IPS-15b (cell line): ENCODE results near the gene NTN1.

Experiments
- H3K27me3 ChIP-seq: one replicate; pipeline ENCODE4 v1.6.1; 2013; ENCODE audit warnings: low read length; ENCODE audit not compliant: control insufficient read depth, insufficient read depth
- H3K36me3 ChIP-seq: one replicate; pipeline ENCODE4 v1.6.1; 2013; ENCODE audit warnings: low read length; ENCODE audit not compliant: control insufficient read depth, insufficient read depth
- H3K4me1 ChIP-seq: one replicate; pipeline ENCODE4 v1.6.1; 2013; ENCODE audit warnings: mild to moderate bottlenecking, low read length; ENCODE audit not compliant: control insufficient read depth, insufficient read depth
- H3K4me3 ChIP-seq: one replicate; pipeline ENCODE4 v1.5.1; 2013; ENCODE audit warnings: low read depth, low read length
- H3K9ac ChIP-seq: one replicate; pipeline ENCODE4 v1.6.1; 2013; ENCODE audit warnings: low read depth, mild to moderate bottlenecking, low read length
- H3K9me3 ChIP-seq: one replicate; pipeline ENCODE4 v1.6.1; 2013; ENCODE audit warnings: mild to moderate bottlenecking, low read length; ENCODE audit not compliant: control insufficient read depth, insufficient read depth

Gene NTN1

DNA sequence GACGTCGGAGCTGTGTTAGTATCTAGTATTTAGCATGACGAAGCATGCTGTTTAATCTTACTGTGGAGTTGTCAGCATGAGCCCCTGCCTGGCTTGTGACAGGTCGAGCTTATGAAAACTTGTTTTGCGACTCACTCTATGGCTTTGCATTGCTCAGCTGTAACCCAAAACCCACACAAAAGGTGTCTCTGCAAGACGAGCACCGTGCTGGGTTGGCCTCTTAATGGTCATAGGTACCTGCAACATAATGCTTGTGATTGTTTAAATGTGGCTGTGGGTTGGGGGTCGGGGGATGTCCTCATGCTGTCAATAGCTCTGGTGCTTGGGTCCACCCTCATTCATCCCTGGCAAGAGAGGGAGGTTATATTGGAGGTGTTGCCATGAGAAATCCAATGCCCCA lies 5.4 kb downstream of the NTN1 start:
- Histone ChIP-seq H3K36me3 (no peaks in the 10 kb centered on the region), H3K4me1 (peaks cover 20% of the 10 kb centered on the region), H3K27me3 (peaks cover 45% of the 10 kb centered on the region), H3K4me3 (no peak overlapping the region), H3K9me3 (no peaks in the 10 kb centered on the region), H3K9ac (no peak overlapping the region)

DNA sequence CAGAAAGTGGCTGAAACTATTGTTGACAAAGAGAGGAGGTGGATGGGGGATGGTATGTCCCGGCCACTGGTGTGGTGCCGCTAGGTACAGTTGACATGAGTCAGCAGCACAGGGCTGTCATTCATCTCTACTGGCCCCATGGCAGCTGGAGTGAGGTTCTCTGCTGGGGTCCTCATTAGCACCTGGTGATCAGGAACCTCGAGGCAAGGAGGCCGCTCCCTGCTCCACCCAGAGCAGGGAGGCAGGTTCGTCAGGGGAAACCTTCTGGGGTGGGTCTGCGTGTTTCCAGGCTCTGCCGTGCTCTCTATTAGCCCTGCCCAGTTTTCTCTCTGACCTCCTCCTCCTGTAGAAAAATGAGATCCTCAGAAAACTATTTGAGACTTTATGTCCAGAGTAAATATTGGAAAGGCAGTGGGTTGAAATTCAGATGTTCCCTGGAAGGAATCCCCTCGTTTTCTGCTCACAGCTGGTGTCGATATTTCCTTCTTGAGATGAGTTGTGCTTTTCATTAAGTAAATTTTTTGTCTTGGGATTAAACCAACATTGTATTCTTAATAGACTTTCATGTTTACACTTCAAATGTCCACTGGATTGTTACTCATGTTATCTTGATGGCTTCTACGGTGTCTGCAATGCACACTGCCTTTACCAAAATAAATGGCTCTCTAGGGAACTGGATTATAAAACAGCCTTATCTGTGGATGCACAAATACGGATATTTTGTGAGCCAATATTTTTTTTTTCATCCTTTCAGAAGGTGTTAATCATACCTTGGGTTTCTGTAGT lies 7.1 kb downstream of the NTN1 start:
- Histone ChIP-seq H3K9ac (no peak overlapping the region), H3K9me3 (no peaks in the 10 kb centered on the region), H3K27me3 (peaks cover 30% of the 10 kb centered on the region)

DNA sequence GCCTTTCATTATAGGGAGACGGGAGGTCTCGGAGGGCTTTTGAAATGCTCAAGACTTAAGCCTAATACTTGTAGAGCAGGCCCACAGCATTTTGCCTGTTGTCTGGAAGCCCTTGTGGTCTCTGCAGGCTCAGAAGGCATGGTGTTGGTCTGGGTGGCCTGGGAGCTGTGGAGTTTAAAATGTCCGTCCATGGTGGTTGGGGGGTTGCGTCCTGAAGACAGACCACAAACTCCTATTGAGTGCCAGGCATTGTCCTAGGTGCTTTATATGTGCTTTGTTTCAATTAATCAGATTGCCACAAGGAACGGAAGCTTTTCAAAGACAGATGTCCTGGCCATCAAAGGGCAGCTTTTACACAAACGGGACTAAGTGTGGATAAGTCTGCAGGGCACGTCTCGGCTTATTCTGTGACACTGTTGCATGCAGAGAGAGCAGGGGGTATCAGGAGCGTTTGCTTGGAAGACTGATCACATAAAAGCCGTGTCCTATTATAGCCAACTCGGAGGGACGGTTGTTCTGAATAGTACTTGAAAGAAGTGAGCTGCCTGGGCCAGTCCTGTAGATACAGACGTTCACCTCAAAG lies 7.8 kb downstream of the NTN1 start:
- peaks cover 18% of the 10 kb centered on the region for H3K4me1 ChIP-seq
- H3K36me3 ChIP-seq: no peaks in the 10 kb centered on the region
- no peaks in the 10 kb centered on the region for H3K9me3 ChIP-seq
- peaks cover 23% of the 10 kb centered on the region for H3K27me3 ChIP-seq
- H3K9ac ChIP-seq: no peak overlapping the region
- no peak overlapping the region for H3K4me3 ChIP-seq

More for the DNA sequence above, 7.1 kb downstream of the NTN1 start:
- H3K36me3 ChIP-seq: no peaks in the 10 kb centered on the region
- peaks cover 20% of the 10 kb centered on the region for H3K4me1 ChIP-seq
- H3K4me3 ChIP-seq: no peak overlapping the region

DNA sequence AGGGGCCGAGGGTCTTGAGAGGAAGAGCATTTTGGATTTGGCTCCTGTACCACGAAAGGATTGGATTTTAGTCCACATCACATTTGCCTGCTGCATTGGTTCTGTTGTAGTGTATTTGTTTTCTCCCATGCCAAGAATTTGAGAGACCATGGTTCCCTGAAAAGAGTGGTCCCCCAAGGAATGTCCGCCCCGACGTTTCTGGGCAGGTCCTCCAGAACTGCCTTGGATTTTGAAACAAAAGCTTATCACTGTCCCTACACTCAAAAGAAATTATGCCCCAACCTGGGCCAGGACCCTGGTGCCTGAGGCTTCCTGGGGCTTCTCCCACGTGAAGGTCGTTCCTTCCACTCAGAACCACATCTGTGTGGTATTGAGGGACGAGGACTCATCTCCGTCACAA lies 10.8 kb downstream of the NTN1 start:
- Histone ChIP-seq H3K4me3 (no peak overlapping the region), H3K9me3 (no peaks in the 10 kb centered on the region), H3K9ac (no peak overlapping the region), H3K4me1 (peaks cover 7% of the 10 kb centered on the region), H3K36me3 (no peaks in the 10 kb centered on the region), H3K27me3 (no peaks in the 10 kb centered on the region)

DNA sequence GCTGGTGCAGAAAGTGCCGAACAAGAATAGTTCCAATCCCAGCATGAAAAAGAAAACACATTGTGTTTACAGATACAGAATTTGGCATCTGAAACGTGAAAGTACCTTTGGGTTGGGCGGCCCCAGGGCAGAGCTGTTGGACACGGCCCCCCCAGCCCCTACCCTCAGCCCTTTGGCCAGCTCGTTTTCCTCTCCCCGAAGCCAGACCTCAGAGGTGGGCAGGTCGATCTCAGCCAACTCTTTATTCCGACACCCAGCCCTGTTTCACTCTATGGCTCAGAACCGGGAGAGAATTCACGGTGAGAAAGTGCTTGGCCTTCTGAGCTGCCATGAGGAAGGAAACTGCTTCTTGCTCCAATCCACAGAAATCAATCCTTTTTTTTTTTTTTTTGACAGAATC lies 11.3 kb downstream of the NTN1 start:
- Histone ChIP-seq H3K27me3 (no peaks in the 10 kb centered on the region), H3K4me1 (peaks cover 7% of the 10 kb centered on the region), H3K9me3 (no peaks in the 10 kb centered on the region), H3K9ac (no peak overlapping the region), H3K4me3 (no peak overlapping the region), H3K36me3 (no peaks in the 10 kb centered on the region)

DNA sequence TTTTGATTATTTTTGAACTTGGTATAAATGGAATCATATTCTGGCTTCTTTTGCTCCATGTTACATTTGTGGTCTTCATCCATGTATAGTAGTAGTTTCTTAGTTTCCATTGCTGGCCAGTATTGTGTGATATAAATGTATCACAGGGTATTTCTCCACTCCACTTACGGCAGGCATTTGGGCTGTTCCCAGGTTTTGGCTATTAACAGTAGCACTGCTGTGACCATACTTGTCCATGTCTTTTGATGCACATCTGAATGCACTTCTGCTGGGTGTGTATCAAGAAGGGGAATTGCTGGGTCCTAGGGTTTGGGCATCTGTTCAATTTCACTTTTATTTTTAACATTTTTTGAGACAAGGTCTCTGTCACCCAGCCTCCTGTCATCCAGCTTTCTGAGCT lies 13.9 kb downstream of the NTN1 start:
- Histone ChIP-seq H3K4me3 (no peak overlapping the region), H3K27me3 (no peaks in the 10 kb centered on the region), H3K9ac (no peak overlapping the region), H3K4me1 (no peaks in the 10 kb centered on the region), H3K9me3 (no peaks in the 10 kb centered on the region), H3K36me3 (no peaks in the 10 kb centered on the region)

DNA sequence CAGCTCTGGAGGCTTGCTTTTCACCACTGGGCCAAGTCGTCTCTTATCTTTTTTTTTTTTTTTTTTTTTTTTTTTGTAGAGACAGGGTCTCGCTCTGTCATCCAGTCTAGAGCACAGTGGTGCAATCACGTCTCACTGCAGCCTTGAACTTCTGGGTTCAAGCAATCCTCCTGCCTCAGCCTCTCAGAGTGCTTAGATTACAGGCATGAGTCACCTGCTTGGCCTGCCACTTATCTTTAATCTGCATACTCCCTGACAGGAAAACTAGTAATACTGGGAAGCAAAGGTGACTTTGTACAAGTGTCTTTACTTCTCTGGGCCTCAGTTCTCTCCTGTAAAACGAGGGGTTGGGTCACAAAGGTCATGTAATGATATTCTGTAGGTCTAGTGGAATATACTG lies 15.0 kb downstream of the NTN1 start:
- H3K36me3 ChIP-seq: no peaks in the 10 kb centered on the region
- H3K4me3 ChIP-seq: no peak overlapping the region
- no peaks in the 10 kb centered on the region for H3K27me3 ChIP-seq

DNA sequence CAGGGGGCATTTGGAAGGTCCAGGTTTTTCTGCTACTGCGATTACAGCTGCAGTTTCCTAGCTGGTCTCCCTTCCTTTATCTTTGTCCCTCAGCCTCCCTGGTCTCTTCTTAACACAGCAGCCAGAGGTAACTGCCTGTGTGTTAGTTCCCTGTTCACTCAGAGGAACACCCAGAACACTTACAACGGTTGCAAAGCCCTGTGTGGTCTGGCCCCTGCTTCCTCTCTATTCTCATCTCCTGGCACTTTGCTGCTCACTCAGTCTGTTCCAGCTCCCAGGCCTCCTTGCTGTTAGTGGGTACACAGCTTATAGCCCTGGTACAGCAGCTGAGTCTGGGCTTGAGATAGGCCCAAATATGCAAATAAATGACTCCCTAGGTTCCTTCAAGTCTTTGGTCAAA lies 16.4 kb downstream of the NTN1 start:
- Histone ChIP-seq H3K36me3 (no peaks in the 10 kb centered on the region), H3K27me3 (no peaks in the 10 kb centered on the region), H3K9me3 (no peaks in the 10 kb centered on the region), H3K4me1 (no peaks in the 10 kb centered on the region), H3K4me3 (no peak overlapping the region), H3K9ac (no peak overlapping the region)

More for the DNA sequence above, 15.0 kb downstream of the NTN1 start:
- Histone ChIP-seq H3K9me3 (no peaks in the 10 kb centered on the region), H3K4me1 (no peaks in the 10 kb centered on the region), H3K9ac (no peak overlapping the region)

DNA sequence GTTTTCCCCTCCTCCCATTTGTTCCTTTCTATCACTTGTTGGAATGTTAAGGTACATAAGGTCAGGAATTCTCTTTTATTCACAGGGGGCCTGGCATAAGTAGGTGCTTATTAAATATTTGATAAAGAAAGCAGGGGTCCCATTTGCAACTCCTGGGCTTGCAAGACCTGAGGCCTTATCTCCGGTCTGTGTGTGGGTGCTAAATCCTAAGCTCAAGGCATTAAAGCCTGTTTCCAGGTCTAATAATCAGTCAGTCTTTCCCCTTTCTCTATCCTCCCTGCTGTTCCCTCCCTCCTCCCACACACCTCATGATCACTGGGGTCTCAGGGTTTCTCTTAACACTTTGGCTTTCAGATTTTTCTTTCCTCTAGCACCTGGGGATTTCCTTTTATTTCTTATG lies 17.1 kb downstream of the NTN1 start:
- H3K36me3 ChIP-seq: no peaks in the 10 kb centered on the region
- no peak overlapping the region for H3K9ac ChIP-seq
- H3K9me3 ChIP-seq: no peaks in the 10 kb centered on the region
- H3K27me3 ChIP-seq: no peaks in the 10 kb centered on the region
- H3K4me1 ChIP-seq: no peaks in the 10 kb centered on the region
- no peak overlapping the region for H3K4me3 ChIP-seq

DNA sequence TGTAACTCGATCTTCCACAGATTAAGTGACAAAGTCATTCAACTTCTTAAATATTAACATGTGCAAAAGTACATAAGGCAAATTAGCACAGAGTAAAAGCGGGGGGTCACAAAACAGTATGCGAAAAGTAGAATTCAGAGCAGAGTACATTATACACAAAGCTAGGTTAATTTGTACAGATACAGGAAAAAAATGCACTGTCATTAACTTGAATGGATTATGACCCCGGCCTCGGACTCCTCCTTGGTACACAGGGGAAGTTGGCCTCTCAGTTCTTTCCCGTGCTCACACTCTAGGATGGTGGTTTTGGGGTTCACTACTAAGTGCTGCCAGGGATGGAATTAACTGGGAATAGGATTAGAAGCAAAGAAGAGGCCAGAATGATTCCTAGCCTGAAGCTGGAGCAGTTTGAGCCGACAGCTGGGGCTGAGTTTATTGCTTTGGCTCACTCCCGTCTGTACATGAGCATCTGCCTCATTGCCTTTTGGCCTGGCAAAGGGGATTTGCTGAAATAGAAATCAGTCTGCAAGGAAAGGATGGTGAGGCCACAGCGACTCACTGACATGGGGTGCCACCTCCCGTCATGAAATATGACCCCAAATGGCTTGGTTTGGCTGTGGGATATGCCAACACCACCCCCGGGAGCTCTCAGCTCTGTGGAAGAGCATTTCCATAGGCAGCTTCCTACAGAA lies 23.6 kb downstream of the NTN1 start:
- no peaks in the 10 kb centered on the region for H3K36me3 ChIP-seq

DNA sequence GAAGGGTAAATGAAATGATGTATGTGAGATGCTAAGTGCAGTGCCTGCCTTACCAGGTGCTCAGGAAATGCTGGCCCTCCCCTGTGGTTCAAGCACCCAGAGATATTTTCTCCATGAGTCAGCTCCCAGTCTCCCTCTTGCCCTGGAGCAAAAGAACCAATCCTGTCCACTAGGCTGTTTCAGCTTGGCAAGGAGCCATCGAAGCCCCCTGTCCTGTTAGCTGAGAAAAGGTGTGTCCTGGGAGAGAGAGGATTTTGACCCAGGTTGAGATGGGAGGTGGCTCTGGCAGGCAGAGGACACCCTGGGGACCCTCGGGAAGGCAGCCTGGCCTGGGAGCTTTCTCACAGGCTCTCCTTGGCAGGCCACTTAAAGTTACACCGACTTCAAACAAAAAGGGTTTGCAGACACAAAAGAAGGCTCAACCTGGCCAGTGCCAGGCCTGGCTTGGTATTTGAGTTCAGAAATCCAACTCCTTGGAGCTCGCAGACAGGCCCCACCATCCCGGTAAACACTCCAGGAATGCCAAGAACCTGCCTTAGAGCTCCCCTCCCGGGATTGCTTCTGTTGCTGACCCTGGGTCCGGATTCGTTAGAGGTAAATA lies 29.6 kb downstream of the NTN1 start:
- Histone ChIP-seq H3K27me3 (peaks cover 30% of the 10 kb centered on the region), H3K4me3 (no peak overlapping the region), H3K9me3 (no peaks in the 10 kb centered on the region), H3K9ac (peak overlapping the region; percentile 37), H3K36me3 (no peaks in the 10 kb centered on the region), H3K4me1 (peaks cover 35% of the 10 kb centered on the region)

More for the DNA sequence above, 23.6 kb downstream of the NTN1 start:
- Histone ChIP-seq H3K9me3 (no peaks in the 10 kb centered on the region), H3K4me1 (no peaks in the 10 kb centered on the region), H3K27me3 (no peaks in the 10 kb centered on the region), H3K9ac (no peak overlapping the region), H3K4me3 (no peak overlapping the region)
